Astrocyte (in vitro differentiated cells and primary cell): ENCODE data around the gene SIK1. TPM values are rescaled to one million over a fixed set of nuclear protein-coding genes. Genes with fewer than 3 reads are reported as not detected.
A peak's percentile ranks its signal among the peaks of the same experiment; 100 is the strongest.

Experiments
- DNase-seq: peaks from one replicate; pipeline ENCODE4 v3.0.0-alpha.2; 2010; ENCODE audit warnings: low read depth
- FAIRE-seq: peaks from 2 replicates; lab custom pipeline; 2011; peaks lifted over from hg19 to GRCh38; lab: Jason Lieb, UNC
- H2AFZ ChIP-seq: 2 replicates; pipeline ENCODE4 v1.6.0; 2012; ENCODE audit warnings: low read depth, low read length, inconsistent platforms
- H3K27ac ChIP-seq: 2 replicates; pipeline ENCODE4 v1.5.1; 2011; ENCODE audit warnings: low read depth, low read length, inconsistent platforms
- H3K27me3 ChIP-seq: 2 replicates; pipeline ENCODE4 v1.6.0; 2011; ENCODE audit warnings: low read length, inconsistent platforms; ENCODE audit not compliant: insufficient read depth
- H3K36me3 ChIP-seq: 2 replicates; pipeline ENCODE4 v1.5.1; 2011; ENCODE audit warnings: low read length, inconsistent platforms; ENCODE audit not compliant: insufficient read depth
- H3K4me1 ChIP-seq: 2 replicates; pipeline ENCODE4 v1.5.1; 2011; ENCODE audit warnings: low read length, inconsistent platforms; ENCODE audit not compliant: insufficient read depth
- H3K4me2 ChIP-seq: 2 replicates; pipeline ENCODE4 v1.6.0; 2012; ENCODE audit warnings: low read length, inconsistent platforms
- H3K4me3 ChIP-seq: 2 replicates; pipeline ENCODE4 v1.5.1; 2011; ENCODE audit warnings: low read depth, mild to moderate bottlenecking, low read length, inconsistent platforms; ENCODE audit not compliant: insufficient read depth
- H3K79me2 ChIP-seq: 2 replicates; pipeline ENCODE4 v1.6.0; 2012; ENCODE audit warnings: mild to moderate bottlenecking, low read length, inconsistent platforms; ENCODE audit not compliant: insufficient read depth
- H3K9ac ChIP-seq: 2 replicates; pipeline ENCODE4 v1.6.0; 2012; ENCODE audit warnings: mild to moderate bottlenecking, low read length, inconsistent platforms
- H3K9me3 ChIP-seq: 2 replicates; pipeline ENCODE4 v1.5.1; 2012; ENCODE audit warnings: low read depth, mild to moderate bottlenecking, low read length, inconsistent platforms; ENCODE audit not compliant: insufficient read depth
- H4K20me1 ChIP-seq: 2 replicates; pipeline ENCODE4 v1.6.0; 2012; ENCODE audit warnings: low read length, inconsistent platforms; ENCODE audit not compliant: insufficient read depth
- H3K27ac Mint-ChIP-seq: one replicate; pipeline ENCODE4 v1.8.0; 2021; ENCODE audit warnings: mild to moderate bottlenecking, mixed read lengths; ENCODE audit not compliant: unreplicated experiment
- H3K27me3 Mint-ChIP-seq: one replicate; pipeline ENCODE4 v1.8.0; 2021; ENCODE audit warnings: low read depth, mixed read lengths; ENCODE audit not compliant: unreplicated experiment
- H3K36me3 Mint-ChIP-seq: one replicate; pipeline ENCODE4 v1.8.0; 2021; ENCODE audit warnings: low read depth, mixed read lengths; ENCODE audit not compliant: unreplicated experiment
- H3K4me1 Mint-ChIP-seq: one replicate; pipeline ENCODE4 v1.8.0; 2021; ENCODE audit warnings: low read depth, mixed read lengths; ENCODE audit not compliant: unreplicated experiment
- H3K4me3 Mint-ChIP-seq: one replicate; pipeline ENCODE4 v1.8.0; 2021; ENCODE audit warnings: mild to moderate bottlenecking, moderate library complexity, mixed read lengths; ENCODE audit not compliant: unreplicated experiment
- H3K9me3 Mint-ChIP-seq: one replicate; pipeline ENCODE4 v1.8.0; 2021; ENCODE audit warnings: mild to moderate bottlenecking, mixed read lengths; ENCODE audit not compliant: unreplicated experiment
- EZH2 ChIP-seq: IDR thresholded peaks from 2 replicates; pipeline ENCODE4 v1.6.1; 2012; ENCODE audit warnings: mild to moderate bottlenecking, low read length, inconsistent platforms; ENCODE audit not compliant: insufficient read depth
- total RNA-seq: library from RNA; stranded (reverse); gene quantifications from 2 replicates; pipeline ENCODE4 v1.2.1, GENCODE V29; 2021
- TF ChIP-seq, protein P1 (sequence below): IDR thresholded peaks from 2 replicates; pipeline ENCODE4 v1.5.1; 2011; ENCODE audit warnings: low read depth, mild to moderate bottlenecking, inconsistent platforms, low read length, moderate library complexity; ENCODE audit not compliant: insufficient read depth

SIK1 gene
- total RNA-seq, 1 donor from 2014 or later: 68.0 TPM

- Mint-ChIP-seq H3K4me3 (no peak overlapping the region), H3K36me3 (no peaks in the 10 kb centered on the region), H3K27ac (no peak overlapping the region), H3K4me1 (peaks cover 10% of the 10 kb centered on the region), H3K9me3 (no peaks in the 10 kb centered on the region), H3K27me3 (peaks cover 53% of the 10 kb centered on the region)
- Histone ChIP-seq H3K79me2 (no peaks in the 10 kb centered on the region), H3K9ac (no peak overlapping the region), H3K4me1 (peaks cover 15% of the 10 kb centered on the region), H3K27me3 (peaks cover 3% of the 10 kb centered on the region), H2AFZ (no peak overlapping the region), H3K27ac (no peak overlapping the region), H3K4me3 (no peak overlapping the region), H3K9me3 (no peaks in the 10 kb centered on the region), H3K4me2 (no peak overlapping the region), H4K20me1 (no peaks in the 10 kb centered on the region), H3K36me3 (no peaks in the 10 kb centered on the region)
- FAIRE-seq: no peak
- no peak for TF ChIP-seq EZH2
- TF ChIP-seq, protein P1, sequence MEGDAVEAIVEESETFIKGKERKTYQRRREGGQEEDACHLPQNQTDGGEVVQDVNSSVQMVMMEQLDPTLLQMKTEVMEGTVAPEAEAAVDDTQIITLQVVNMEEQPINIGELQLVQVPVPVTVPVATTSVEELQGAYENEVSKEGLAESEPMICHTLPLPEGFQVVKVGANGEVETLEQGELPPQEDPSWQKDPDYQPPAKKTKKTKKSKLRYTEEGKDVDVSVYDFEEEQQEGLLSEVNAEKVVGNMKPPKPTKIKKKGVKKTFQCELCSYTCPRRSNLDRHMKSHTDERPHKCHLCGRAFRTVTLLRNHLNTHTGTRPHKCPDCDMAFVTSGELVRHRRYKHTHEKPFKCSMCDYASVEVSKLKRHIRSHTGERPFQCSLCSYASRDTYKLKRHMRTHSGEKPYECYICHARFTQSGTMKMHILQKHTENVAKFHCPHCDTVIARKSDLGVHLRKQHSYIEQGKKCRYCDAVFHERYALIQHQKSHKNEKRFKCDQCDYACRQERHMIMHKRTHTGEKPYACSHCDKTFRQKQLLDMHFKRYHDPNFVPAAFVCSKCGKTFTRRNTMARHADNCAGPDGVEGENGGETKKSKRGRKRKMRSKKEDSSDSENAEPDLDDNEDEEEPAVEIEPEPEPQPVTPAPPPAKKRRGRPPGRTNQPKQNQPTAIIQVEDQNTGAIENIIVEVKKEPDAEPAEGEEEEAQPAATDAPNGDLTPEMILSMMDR: no peak
- no peak for DNase-seq
These were observed 59.6 kb downstream of the SIK1 start for GRCh38 chr21:43367296-43367695.

DNA sequence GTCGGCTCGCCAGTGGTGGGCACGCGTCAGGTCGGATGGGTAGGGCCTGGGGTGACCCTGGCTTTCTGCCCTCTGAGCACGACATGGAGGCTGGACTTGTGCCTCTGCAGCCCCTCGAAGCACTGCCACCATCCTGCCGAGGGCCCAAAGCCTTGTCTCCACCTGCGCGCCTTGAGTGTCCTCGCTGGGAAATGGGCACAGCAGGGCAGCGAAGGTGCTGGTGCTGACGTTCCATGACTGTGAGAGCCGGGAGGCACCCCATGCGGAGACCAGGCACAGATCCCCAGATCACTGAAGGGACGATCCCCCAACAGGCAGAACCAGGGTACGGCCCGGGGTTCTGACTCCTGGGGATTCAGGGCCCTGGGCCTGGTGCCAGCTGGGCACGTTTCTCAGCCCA lies 60.3 kb downstream of the SIK1 start:
- Histone ChIP-seq H3K4me2 (no peak overlapping the region), H3K9ac (no peak overlapping the region), H3K4me1 (peaks cover 16% of the 10 kb centered on the region), H3K79me2 (no peaks in the 10 kb centered on the region), H2AFZ (no peak overlapping the region), H3K27ac (no peak overlapping the region), H3K36me3 (no peaks in the 10 kb centered on the region), H4K20me1 (no peaks in the 10 kb centered on the region), H3K27me3 (peaks cover 3% of the 10 kb centered on the region), H3K4me3 (no peak overlapping the region), H3K9me3 (no peaks in the 10 kb centered on the region)
- DNase-seq (no peak), FAIRE-seq (no peak)
- Mint-ChIP-seq H3K27me3 (peaks cover 54% of the 10 kb centered on the region), H3K4me3 (peak overlapping the region; percentile 14), H3K27ac (no peak overlapping the region), H3K4me1 (peaks cover 10% of the 10 kb centered on the region), H3K9me3 (no peaks in the 10 kb centered on the region), H3K36me3 (no peaks in the 10 kb centered on the region)
- TF ChIP-seq, protein P1: no peak
- TF ChIP-seq EZH2: no peak

DNA sequence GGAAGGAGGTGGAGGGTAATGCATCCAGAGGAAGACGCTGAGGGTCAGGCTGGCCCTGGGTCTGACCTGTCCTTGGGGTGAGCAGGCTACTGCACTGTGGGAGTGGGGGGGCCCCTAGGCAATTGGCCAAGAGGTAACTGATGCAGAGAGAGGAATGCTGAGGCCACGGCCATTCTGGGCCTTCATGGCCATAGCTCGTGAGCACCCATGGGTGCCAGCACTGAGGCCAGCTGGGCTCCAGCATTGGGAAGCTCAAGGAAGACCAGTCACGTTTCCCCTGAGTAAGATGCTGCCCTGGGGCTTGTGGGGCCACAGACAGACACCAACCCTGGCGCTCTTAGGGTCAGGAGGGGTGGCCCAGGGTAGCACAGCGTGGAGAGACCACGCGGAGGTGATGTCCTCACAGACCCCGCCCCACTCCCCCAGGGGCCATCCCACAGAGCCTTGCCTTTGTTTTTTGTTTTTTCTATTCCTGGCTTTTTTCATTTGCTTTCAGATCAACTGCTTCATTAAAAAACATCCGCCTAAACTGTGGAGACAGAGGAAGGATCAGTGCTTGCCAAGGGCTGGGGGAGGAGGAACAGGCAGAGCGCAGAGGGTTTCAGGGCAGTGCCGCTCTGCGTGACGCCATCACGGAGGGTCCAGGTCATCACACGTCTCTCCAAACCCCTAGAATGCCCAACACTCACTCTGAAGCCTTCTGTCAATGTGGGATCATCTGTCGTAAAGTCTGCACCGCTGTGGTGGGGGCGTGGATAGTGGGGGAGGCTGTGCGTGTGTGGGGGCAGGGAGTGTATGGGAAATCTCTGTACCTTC lies 61.1 kb downstream of the SIK1 start:
- DNase-seq (no peak), FAIRE-seq (no peak)
- Histone ChIP-seq H3K79me2 (no peaks in the 10 kb centered on the region), H3K4me2 (no peak overlapping the region), H3K27ac (no peak overlapping the region), H3K27me3 (peaks cover 3% of the 10 kb centered on the region), H4K20me1 (no peaks in the 10 kb centered on the region), H2AFZ (no peak overlapping the region), H3K4me3 (no peak overlapping the region), H3K36me3 (no peaks in the 10 kb centered on the region), H3K4me1 (peaks cover 20% of the 10 kb centered on the region), H3K9ac (no peak overlapping the region), H3K9me3 (no peaks in the 10 kb centered on the region)
- Mint-ChIP-seq H3K4me3 (no peak overlapping the region), H3K27ac (no peak overlapping the region), H3K36me3 (no peaks in the 10 kb centered on the region), H3K9me3 (peaks cover 4% of the 10 kb centered on the region), H3K4me1 (peaks cover 10% of the 10 kb centered on the region), H3K27me3 (peaks cover 60% of the 10 kb centered on the region)
- no peak for TF ChIP-seq EZH2
- TF ChIP-seq, protein P1: no peak
